Skeletal muscle tissue (tissue), 4 donors: Measurements from ENCODE around the gene OAS2. TPM values are rescaled to one million over a fixed set of nuclear protein-coding genes. Genes with fewer than 3 reads are reported as not detected.
"Not testable (repeated sequence)": the region's sequence is repeated elsewhere in the genome, so short reads cannot be mapped to it uniquely, and the experiment has no call there.

Experiments used
- H3K27ac ChIP-seq: one replicate; pipeline ENCODE4 v1.7.0; 2013; ENCODE audit warnings: mild to moderate bottlenecking, low read depth, low read length, inconsistent platforms
- H3K27me3 ChIP-seq, 3 donors: one replicate each; pipeline ENCODE4 v1.7.0; 2013; ENCODE audit warnings: low read length in 3 of 3; ENCODE audit not compliant: control insufficient read depth in 3 of 3, insufficient read depth in 3 of 3
- H3K36me3 ChIP-seq, 3 donors: one replicate each; pipeline ENCODE4 v1.7.0; 2013; ENCODE audit warnings: low read length in 3 of 3; ENCODE audit not compliant: control insufficient read depth in 3 of 3, insufficient read depth in 3 of 3
- H3K4me1 ChIP-seq, 3 donors: one replicate each; pipeline ENCODE4 v1.7.0; 2013; ENCODE audit warnings: low read length in 3 of 3, mild to moderate bottlenecking in 3 of 3; ENCODE audit not compliant: control insufficient read depth in 3 of 3, insufficient read depth in 3 of 3
- H3K4me3 ChIP-seq, 3 donors: one replicate each; pipeline ENCODE4 v1.7.0; 2013; ENCODE audit warnings: low read length in 3 of 3
- H3K9ac ChIP-seq, 3 donors: one replicate each; pipeline ENCODE4 v1.7.0; 2013; ENCODE audit warnings: low read length in 3 of 3, mild to moderate bottlenecking in 3 of 3, moderate library complexity in 2 of 3, low read depth in 1 of 3
- H3K9me3 ChIP-seq, 3 donors: one replicate each; pipeline ENCODE4 v1.7.0; 2013; ENCODE audit warnings: low read length in 3 of 3; ENCODE audit not compliant: control insufficient read depth in 3 of 3
- total RNA-seq: library from RNA; depleted of rRNA; stranded (reverse); fragments of >200 nt; gene quantifications from one replicate; pipeline ENCODE4 v1.2.3, GENCODE V29; 2014
- donor health status: Osteomylitis.

Gene OAS2
- total RNA-seq, 1 donor from 2014 or later: 6.8 TPM

DNA sequence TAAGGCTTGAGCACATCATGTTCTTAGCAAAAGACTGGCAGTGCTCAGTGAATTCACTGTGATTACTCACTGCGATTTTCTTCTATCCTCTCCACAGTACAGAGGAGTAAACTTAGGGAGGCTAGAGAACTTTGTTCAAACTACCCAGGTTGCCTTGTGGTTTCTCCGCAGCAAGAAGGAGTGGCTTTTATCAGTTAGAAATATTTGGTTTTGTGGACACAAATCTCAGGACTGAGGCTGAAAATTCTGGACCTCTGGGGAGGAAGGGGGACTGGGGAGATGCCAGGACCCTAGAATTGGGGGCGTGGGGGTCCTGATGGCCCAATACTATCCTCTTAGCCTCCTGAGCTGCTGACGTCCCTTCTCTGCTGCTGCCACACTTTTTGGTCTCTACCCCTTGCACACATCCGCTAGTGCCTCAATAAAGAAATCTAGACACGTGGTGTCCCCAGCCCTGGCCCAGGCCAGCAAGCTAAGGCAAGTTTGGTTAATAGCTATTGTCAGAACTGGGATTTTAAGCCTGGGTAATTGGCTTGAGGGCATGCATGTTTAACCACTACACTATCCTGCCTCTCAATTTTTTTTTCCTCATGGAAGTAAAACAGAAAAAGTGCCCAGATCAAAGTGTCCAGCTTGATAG, 842 bp downstream of the OAS2 start:
- Histone ChIP-seq H3K9me3 (no peaks in the 10 kb centered on the region), H3K27me3 (no peaks in the 10 kb centered on the region), H3K9ac (peak overlapping the region; percentile 6 to 73 (median 66))

DNA sequence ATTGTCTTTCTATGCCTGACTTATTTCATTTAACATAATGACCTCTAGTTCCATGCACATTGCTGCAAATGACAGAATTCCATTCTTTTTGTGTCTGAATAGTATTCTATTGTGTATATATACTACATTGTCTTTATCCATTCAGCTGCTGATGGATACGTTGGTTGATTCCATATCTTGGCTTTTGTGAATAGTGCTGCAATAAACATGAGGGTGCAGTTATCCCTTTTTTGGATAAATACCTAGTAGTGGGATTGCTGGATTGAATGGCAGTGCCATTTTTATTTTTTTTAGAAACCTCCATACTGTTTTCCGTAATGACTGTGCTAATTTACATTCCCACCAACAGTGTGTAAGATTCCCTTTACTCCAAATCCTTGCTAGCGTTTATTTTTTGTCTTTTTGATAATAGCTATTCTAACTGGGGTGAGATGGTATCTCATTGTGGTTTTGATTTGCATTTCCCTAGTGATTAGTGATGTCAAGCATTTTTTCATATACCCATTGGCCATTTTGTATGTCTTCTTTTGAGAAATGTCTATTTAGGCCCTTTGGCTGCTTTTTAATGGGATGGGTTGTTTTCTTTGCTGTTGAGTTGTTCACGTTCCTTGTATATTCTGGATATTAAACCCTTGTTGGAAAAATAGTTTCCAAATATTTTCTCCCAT, 2.3 kb downstream of the OAS2 start:
- H3K4me1 ChIP-seq: peaks cover 5 to 6% (median 6%) of the 10 kb centered on the region in 3 donors
- peaks cover 0 to 2% (median 0%) of the 10 kb centered on the region in 3 donors for H3K9me3 ChIP-seq
- no peak overlapping the region for H3K9ac ChIP-seq
- no peaks in the 10 kb centered on the region for H3K27me3 ChIP-seq
- no peaks in the 10 kb centered on the region for H3K36me3 ChIP-seq
- H3K27ac ChIP-seq: no peak overlapping the region
- no peak overlapping the region for H3K4me3 ChIP-seq

More for the DNA sequence above, 842 bp downstream of the OAS2 start:
- peak overlapping the region; percentile 74 for H3K27ac ChIP-seq
- H3K4me1 ChIP-seq: peaks cover 5 to 6% (median 6%) of the 10 kb centered on the region in 3 donors
- H3K4me3 ChIP-seq: peak overlapping the region; percentile 71 to 82 (median 73)
- H3K36me3 ChIP-seq: no peaks in the 10 kb centered on the region

DNA sequence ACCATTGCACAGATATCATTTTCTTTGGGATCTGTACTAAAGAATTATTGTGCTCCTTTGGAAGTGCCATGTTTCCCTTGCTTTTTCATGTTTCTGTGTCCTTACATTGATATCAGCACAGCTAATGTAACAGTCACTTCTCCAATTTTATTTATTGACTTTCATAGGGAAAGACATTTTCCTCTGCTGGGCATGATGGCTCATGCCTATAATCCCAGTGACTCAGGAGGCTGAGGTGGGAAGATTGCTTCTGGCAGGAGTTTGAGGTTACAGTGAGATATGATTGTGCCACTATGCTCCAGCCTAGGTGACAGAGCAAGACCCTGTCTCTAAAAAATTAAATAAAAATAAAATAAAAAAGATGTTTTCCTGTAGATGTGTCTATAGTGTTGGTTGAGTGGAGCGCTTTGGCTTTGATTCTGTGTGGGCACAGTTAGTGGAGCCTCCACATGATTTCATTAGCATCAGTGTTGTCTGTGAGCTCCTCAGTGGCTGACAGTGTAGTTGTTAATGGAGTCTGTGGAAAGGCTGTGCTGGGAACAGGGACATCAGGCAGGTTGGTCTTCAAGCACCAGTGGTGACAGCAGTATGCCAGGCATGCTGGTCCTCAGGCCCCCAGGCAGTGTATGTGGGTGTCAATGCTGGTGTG, 7.4 kb downstream of the OAS2 start:
- H3K27me3 ChIP-seq: no peaks in the 10 kb centered on the region

DNA sequence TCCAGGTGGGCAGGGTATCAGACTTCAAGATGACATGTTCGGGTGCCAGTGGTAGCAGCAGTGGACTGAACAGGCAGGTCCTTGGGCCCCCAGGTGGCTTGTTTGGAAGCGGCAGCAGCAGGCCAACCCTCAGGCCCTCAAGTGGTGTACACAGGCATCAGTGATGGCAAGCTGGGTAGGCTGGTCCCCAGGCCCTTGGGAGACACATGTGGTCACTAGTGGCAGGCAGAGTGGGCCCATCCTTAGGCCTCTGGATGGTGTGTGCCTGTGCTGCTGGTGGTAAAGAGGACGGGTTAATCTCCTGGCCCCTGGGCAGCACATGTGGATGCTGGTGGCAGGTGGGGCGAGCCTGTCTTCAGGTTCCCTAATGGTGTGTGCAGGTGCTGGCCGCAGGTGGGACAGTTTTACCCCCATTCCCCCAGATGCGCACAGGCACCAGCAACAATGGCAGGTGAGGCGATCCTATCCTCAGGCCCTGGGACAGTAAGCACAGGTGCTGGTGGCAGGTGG, 8.0 kb downstream of the OAS2 start:
- peaks cover 0 to 2% (median 0%) of the 10 kb centered on the region in 3 donors for H3K9me3 ChIP-seq
- H3K4me3 ChIP-seq: no peak overlapping the region
- no peaks in the 10 kb centered on the region for H3K4me1 ChIP-seq
- no peak overlapping the region for H3K27ac ChIP-seq
- H3K9ac ChIP-seq: no peak overlapping the region
- no peaks in the 10 kb centered on the region for H3K27me3 ChIP-seq
- H3K36me3 ChIP-seq: peaks cover 0 to 13% (median 0%) of the 10 kb centered on the region in 3 donors

More for the DNA sequence above, 7.4 kb downstream of the OAS2 start:
- H3K27ac ChIP-seq: no peak overlapping the region
- H3K36me3 ChIP-seq: peaks cover 0 to 13% (median 0%) of the 10 kb centered on the region in 3 donors
- H3K9ac ChIP-seq: no peak overlapping the region
- H3K4me1 ChIP-seq: no peaks in the 10 kb centered on the region
- H3K4me3 ChIP-seq: no peak overlapping the region
- peaks cover 0 to 2% (median 0%) of the 10 kb centered on the region in 3 donors for H3K9me3 ChIP-seq

DNA sequence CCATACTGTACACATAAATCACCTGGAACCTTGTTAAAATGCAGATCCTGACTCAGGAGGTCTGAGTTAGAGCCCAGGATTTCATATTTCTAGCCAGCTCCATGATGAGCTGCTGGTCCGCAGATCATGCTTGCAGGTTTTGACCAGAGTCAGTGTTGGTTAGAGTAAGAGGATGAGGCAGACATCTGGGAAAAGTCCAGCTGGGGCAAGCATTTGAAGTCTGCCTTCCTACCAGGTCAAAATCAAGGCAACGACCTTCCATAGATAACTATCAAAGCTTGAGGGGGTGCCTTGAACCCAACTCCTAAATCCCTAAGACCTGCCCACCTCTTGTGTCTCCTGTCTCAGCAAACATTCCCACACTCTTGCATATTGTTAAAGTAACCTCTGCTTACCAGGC, 9.2 kb downstream of the OAS2 start:
- Histone ChIP-seq H3K27ac (no peak overlapping the region), H3K9ac (no peak overlapping the region), H3K36me3 (peaks cover 0 to 13% (median 0%) of the 10 kb centered on the region in 3 donors), H3K4me3 (no peak overlapping the region), H3K4me1 (no peaks in the 10 kb centered on the region), H3K9me3 (peaks cover 0 to 2% (median 0%) of the 10 kb centered on the region in 3 donors), H3K27me3 (no peaks in the 10 kb centered on the region)

DNA sequence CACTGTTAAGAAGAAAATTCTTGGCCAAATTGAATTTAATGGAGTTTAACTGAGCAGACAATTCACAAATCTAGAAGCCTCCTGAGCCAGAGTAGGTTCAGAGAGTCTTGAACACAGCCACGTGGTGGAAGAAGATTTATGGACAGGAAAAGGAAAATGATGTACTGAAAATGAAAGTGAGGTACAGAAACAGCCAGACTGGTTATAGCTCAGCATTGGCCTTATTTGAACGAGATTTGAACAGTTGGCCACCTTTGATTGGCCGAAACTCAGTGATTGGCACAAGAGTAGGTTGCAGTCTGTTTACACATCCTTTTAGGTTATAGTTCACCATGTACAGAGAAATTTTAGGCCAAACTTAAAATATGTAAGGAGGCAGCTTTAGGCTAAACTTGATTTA, 9.9 kb downstream of the OAS2 start:
- Histone ChIP-seq H3K27ac (no peak overlapping the region), H3K9ac (no peak overlapping the region), H3K4me1 (no peaks in the 10 kb centered on the region), H3K4me3 (no peak overlapping the region), H3K9me3 (peaks cover 0 to 2% (median 0%) of the 10 kb centered on the region in 3 donors), H3K27me3 (no peaks in the 10 kb centered on the region), H3K36me3 (peaks cover 0 to 13% (median 0%) of the 10 kb centered on the region in 3 donors)

DNA sequence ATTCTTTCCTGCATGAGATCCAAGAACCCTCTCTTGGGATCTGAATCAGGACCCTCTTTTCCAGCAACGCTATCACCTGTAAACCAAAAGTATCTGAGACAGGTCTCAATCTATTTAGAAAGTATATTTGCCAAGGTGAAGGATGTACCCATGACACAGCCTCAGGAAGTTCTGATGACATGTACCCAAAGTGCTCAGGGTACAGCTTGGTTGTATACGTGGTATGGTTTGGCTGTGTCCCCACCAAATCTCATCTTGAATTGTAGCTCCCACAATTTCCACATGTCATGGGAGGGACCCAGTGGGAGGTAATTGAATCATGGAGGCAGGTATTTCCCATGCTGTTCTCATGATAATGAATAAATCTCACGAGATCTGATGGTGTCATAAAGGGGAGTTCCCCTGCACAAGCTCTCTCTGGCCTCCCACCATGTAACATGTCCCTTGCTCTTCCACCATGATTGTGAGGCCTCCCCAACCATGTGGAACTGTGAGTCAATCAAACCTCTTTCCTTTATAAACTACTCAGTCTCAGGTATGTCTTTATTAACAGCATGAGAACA, 10.6 kb downstream of the OAS2 start:
- H3K36me3 ChIP-seq: peaks cover 0 to 13% (median 0%) of the 10 kb centered on the region in 3 donors
- H3K27ac ChIP-seq: not testable (repeated sequence)

DNA sequence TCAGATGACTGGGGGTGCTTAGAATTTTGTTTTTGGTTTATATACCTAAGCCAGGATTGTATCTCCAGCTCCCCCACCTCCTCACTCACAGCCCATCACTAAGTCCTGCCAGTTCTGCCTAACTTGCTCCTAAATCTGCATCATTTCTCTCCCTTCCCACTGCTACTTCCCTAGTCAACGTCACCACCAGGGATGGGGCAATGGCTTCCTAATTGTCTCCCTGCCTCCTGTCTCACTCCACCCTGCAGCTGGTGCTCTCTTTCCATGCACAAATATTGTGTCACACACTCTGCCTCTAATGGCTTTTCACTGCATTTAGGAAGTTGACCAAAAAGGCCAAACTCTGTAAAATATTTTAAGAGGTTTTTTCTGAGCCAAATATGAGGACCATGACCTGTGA, 11.5 kb downstream of the OAS2 start:
- Histone ChIP-seq H3K4me1 (no peaks in the 10 kb centered on the region), H3K9ac (no peak overlapping the region), H3K27me3 (no peaks in the 10 kb centered on the region), H3K9me3 (no peaks in the 10 kb centered on the region), H3K4me3 (no peak overlapping the region), H3K27ac (no peak overlapping the region), H3K36me3 (peaks cover 0 to 13% (median 0%) of the 10 kb centered on the region in 3 donors)

More for the DNA sequence above, 10.6 kb downstream of the OAS2 start:
- H3K4me1 ChIP-seq, H3K4me3 ChIP-seq, H3K9me3 ChIP-seq, H3K27me3 ChIP-seq, H3K9ac ChIP-seq: not testable (repeated sequence)

DNA sequence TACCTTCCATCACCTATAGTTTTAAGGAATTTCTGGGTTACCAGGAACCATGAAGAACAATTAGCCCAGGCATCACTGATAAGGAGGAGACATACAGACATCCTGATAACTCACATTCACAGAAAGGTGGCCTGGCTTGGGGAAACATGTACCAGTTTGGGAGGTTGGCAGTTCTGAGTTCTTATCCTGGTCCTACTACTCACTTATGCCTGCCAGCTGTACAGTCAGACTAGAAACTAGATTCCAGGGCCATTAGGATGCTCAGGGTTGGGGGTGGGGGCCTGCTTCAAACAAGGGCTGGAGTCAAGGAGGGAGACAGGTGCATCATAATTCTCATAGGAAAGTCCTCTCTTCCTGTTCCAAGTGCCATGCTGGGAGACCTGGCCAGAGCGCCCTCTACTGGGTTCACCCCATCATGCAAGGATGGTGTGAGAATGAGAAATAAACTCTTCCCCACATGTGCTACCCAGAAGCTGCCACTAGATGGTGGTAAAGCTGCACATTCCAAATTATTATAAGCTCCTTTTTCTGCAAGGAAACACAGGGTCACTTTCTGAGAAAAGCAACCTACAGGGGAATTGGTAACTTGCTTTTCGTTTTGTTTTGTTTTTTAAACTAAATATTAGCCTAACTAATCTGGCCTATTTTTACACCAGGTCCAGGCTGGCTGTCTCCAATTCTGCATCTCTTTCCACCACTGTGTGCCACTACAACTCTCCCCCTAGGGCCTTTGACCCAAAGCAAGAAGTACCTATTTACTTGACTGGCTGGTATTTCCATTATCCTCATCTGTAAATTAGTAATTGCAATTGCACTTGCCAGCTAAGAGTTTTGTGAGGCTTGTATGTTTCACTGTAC, 14.5 kb downstream of the OAS2 start:
- Histone ChIP-seq H3K4me1 (no peaks in the 10 kb centered on the region), H3K27me3 (peaks cover 0 to 7% (median 0%) of the 10 kb centered on the region in 3 donors), H3K9ac (no peak overlapping the region), H3K4me3 (no peak overlapping the region), H3K27ac (no peak overlapping the region), H3K36me3 (peaks cover 0 to 12% (median 4%) of the 10 kb centered on the region in 3 donors), H3K9me3 (no peaks in the 10 kb centered on the region)
